HG02970 (cell line): ENCODE measurements around the gene STARD3NL.
"Not testable (repeated sequence)": the region's sequence is repeated elsewhere in the genome, so short reads cannot be mapped to it uniquely, and the experiment has no call there.

ENCODE experiments used
- ATAC-seq: cut with Tn5 transposase; IDR thresholded peaks from one replicate; pipeline ENCODE4 v1.9.1; 2021; ENCODE audit warnings: mild to moderate bottlenecking, moderate library complexity, moderate number of reproducible peaks; ENCODE audit not compliant: unreplicated experiment, low FRiP score

STARD3NL gene

DNA sequence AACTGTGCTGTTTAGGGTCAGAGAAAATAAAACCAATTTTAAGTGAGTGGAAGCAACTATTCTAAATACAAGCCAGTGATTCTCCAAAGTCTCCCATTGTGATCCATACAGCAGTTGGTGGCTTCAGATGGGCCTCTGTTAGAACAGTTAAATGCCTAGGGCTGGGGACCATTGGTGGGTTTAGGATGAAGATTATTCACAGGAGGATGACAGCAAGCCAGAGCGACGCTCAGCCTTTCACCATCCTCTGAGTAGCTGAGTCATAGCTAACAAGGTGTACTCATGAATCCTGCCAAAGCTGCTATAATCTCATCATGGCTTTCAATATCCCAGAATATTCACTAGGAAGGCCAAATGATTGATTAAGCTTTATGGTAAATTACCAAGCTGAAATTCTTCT is 39.6 kb downstream of the STARD3NL start:
- no peak for ATAC-seq

DNA sequence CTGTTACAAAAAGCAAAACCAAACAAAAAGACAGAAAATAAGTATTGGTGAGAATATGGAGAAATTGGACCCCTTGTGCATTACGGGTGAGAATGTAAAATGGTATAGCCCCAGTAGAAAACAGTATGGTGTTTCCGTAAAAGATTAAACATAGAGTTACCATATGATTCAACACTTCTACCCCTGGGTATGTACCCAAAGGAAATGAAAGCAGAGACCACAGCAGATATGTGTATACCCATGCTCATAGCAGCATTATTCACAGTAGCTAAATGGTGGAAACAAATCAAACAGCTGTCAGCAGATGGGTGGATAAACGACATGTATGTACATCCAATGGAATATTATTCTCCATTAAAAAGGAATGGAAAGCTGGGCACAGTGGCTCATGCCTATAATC is 42.4 kb downstream of the STARD3NL start:
- ATAC-seq: no peak

DNA sequence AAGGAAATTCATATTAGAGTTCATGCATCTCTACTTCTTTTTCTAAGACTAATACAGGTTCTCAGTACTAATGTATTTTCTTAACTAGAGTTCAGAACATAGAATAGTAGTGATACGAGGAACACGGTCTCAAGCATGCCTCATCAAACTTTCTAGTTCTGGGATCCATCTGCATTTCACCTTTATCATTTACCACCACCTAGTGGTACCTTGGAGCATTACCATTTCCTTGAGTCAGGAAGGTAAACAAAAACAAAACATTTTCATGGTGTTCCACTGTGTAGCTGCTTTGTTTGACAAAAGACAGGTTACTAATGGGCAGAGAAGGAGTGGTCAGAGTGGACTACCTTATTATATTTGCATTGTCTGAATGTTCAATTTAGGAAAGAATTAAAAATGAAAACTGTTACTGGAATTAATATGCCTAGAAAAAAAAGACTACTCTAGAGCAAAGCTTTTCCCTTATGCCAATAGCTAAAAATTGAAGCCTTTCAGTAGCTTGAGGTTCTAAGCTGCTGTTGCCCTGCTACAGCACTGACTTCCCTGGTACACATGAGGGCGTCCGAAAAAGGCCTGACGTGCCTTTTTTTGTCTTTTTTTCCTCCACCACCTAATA is 44.5 kb downstream of the STARD3NL start:
- no peak for ATAC-seq

DNA sequence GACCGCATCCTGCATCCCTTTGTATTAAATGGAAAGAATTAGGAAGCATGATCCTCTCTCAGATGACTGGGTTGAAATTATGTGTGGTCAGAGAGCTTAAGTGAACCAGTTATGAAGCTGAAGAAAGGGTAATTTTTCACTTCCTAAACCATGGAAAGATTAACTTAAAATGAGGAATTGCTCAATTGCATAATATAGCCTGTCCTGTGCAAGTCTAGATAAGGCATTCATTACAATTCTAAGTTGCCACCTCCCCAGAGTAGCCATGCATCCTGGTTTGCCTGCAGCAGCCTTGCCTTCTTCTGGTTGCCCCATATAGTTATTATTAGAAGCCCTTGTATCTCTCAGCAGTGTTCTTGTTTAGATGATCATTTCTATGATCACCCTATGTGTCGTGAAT is 45.3 kb downstream of the STARD3NL start:
- ATAC-seq: no peak

DNA sequence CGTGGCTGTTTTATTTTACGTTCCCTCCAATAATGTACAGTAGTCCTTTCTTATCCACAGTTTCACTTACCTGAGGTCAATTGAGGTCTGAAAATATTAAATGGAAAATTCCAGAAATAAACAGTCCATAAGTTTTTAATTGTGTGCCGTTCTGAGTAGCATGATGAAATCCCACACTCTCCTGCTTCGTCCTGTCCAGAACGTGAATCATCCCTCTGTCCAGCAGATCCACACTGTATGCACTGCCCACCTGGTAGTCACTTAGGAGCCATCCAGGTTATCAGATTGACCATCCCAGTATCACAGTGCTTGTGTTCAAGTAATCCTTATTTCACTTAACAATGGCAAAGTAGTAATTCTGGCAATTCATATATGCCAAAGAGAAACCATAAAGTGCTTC is 46.3 kb downstream of the STARD3NL start:
- ATAC-seq: no peak

DNA sequence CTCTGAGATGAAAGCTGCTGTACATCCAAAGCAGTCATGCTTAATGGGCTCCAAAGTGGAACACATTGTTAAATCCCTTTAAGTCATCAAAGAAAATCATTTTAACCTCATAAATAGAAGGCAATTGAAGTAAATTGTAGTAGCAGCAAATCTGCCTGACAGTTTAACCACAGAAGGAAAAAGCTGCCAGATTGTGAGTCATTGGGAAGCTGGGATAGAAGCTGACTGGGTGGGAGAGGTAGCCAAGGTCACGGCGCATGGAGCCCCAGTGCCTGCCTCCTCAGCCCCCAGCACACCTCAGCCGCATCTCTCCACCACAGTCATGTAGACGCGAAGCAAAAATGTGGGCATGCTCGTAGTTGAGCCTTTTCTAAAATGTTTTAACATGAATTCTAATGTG is 51.3 kb downstream of the STARD3NL start:
- no peak for ATAC-seq

DNA sequence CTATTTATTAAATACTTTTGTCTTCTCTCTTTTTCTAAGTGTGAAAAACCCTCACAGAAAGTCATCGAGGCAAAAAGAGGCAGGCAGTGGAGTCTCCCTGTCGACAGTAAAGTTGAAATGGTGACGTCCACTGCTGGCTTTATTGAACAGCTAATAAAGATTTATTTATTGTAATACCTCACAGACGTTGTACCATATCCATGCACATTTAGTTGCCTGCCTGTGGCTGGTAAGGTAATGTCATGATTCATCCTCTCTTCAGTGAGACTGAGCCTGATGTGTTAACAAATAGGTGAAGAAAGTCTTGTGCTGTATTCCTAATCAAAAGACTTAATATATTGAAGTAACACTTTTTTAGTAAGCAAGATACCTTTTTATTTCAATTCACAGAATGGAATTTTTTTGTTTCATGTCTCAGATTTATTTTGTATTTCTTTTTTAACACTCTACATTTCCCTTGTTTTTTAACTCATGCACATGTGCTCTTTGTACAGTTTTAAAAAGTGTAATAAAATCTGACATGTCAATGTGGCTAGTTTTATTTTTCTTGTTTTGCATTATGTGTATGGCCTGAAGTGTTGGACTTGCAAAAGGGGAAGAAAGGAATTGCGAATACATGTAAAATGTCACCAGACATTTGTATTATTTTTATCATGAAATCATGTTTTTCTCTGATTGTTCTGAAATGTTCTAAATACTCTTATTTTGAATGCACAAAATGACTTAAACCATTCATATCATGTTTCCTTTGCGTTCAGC is 52.0 kb downstream of the STARD3NL start:
- ATAC-seq: no peak

DNA sequence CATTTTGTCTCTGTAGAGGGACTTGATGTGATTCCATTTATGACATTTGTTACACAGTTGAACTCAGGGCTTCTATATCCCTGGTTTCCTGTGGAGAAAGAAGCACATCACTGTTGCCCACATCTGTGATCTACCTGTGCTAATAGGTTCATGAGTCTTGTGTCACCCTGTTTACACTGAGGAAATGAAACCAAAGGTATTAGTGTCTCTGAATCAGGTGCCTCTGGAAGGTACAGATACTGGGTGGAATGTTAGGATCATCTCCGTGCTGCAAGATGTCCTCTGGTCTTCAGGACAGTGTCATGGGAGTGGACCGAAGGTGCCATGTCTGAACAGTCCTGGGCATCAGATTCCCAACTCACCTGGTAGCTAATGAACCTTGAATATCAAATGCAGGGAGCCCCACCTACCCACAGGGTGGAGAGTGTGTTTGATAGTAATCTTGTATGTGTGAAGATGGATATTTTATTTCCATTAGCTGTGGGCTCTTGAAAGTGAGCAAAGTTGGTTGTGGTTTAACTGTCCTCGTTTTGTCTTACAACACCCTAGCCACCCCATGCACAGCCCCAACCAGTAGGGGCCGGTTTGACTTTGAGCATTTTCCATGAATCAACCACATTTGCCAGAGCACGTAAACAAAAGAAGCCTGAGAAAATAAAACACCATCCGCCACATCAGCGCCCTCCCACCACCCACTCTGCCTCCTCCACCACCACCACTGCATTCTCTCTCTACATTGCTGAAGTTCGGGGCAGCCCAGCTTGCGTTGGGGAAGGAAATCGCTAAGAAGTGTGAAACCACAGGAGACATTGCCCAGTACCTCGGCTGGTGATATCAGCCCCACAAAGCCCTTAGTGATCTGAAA is 54.7 kb downstream of the STARD3NL start:
- no peak for ATAC-seq

DNA sequence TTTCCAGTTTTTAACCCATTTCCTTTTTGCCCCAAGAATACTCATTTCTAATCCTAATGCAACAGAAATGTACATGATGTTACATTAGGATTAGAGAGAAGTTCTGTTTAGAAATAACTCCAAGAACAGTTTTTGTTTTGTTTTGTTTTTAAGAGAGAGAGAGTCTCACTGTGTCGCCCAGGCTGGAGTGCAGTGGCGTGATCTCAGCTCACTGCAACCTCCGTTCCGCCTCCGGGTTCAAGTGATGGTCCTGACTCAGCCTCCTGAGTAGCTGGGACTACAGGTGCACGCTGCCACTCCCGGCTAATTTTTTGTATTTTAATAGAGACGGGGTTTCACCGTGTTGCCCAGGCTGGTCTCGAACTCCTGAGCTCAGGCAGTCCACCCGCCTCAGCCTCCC is 56.7 kb downstream of the STARD3NL start:
- ATAC-seq: not testable (repeated sequence)

DNA sequence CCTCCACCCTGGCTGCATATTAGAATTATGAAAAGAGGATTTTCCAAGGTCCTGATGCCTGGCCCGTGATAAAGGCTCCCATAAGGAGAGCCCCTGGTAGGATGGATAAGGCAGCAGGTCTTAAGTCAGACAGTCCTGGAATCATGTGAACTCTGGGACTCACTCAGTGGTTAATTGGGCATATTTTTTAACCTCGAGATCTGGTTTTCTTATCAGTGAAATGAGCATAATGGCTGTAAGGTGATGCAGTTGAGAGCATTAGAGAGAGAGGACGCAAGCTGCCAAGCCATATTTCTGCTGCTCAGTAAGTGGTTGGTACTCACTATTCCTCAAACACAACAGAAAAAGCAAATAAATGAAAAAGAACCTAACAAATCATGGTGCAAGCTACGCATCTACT is 57.6 kb downstream of the STARD3NL start:
- ATAC-seq: no peak

DNA sequence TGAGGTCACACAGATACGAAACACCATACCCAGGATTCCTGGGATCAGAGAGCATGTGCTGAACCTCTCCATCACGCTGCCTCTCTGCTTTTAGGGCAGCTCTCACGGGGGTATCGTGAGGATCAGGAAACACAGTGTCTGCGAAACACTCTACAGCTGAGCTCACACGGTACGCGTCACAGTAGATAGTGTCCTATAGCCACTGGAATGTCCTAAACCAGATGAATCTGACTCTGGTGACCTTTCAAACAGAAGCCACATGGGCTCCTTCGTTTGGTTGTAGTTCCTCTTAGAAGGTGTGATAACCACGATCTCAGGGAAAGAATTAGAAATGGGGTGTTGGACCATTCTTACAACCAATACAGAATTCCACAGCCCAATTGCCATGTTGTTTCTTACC is 61.1 kb downstream of the STARD3NL start:
- not testable (repeated sequence) for ATAC-seq

DNA sequence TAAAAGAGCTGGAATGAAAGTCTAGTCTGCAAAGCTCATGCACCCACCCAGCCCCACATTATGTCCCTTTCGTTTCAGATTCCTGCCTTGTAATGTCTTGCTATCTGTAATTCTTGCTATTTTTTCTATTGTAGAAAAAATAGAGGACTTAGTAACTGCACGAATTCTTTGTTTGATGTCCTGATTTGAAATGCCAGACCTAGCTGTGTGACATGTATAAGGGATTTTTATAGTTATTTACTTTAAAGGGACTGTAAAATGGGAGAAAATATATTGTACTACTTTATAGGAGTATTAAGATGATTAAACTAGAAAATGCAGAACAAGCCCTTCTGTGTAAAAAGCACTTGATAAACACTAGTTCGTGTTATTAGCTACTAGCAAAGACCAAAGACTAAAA is 63.0 kb downstream of the STARD3NL start:
- no peak for ATAC-seq

DNA sequence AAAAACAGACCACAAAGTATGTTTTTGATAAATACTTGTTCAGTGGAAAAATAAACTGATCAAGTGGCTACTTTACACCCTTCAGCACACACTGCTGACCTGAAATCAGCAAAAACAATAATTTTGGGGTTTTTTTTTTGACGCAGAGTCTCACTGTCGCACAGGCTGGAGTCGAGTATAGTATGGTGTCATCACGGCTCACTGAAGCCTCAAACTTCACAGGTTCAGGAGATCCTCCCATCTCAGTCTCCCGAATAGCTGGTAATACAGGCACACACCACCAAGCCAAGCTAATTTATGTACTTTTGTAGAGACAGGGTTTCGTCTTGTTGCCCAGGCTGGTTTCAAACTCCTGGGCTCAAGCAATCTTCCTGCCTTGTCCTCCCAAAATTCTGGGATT is 64.8 kb downstream of the STARD3NL start:
- no peak for ATAC-seq

DNA sequence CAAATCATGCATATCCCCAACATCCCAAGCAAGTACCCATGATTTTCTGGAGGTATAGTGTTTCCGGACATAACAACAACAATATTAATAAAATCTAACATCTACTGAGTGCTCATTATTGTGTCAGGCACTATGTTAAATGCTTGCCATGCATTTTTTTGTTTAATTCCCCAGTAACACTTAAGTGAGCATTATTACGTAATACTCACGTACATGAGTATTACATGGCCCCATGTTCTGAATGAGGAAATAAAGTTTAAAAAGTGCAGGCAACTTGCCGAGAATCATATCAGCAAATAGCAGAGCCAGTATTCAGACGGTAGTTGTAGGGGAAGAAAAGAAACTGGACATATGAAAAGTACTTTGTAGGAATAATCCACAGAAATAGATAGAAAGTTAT is 65.3 kb downstream of the STARD3NL start:
- ATAC-seq: not testable (repeated sequence)

DNA sequence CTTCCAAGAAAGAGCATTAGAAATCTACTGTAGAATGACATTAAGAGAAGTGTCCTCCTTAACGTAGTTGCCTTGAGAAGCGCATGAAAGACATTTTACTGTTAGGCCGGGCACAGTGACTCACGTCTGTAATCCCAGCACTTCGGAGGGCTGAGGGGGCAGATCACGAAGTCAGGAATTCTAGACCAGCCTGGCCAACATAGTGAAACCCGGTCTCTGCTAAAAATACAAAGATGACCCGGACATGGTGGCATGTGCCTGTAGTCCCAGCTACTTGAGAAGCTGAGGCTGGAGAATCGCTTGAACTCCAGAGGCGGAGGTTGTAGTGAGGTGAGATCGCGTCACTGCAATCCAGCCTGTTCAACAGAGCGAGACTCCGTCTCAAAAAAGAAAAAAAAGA is 66.5 kb downstream of the STARD3NL start:
- no peak for ATAC-seq

DNA sequence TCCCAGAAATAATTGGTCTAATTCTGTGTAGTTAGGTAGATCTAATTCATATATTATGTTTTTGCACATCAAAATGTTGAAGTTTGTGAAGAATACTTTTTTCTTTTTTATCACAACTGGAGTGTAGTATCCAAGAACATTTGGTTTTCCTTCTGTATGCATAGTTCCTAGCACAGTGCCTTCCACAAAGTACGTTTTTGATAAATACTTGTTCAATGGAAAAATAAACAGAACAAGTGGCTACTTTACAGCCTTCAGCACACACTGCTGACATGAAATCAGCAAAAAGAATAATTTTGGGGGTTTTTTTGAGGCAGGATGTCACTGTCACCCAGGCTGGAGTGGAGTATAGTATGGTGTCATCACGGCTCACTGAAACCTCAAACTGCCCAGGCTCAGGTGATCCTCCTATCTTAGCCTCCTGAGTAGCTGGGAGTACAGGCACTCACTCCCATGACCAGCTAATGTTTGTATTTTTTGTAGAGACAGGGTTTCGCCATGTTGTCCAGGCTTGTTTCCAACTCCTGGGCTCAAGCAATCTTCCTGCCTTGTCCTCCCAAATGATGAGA is 67.4 kb downstream of the STARD3NL start:
- no peak for ATAC-seq

DNA sequence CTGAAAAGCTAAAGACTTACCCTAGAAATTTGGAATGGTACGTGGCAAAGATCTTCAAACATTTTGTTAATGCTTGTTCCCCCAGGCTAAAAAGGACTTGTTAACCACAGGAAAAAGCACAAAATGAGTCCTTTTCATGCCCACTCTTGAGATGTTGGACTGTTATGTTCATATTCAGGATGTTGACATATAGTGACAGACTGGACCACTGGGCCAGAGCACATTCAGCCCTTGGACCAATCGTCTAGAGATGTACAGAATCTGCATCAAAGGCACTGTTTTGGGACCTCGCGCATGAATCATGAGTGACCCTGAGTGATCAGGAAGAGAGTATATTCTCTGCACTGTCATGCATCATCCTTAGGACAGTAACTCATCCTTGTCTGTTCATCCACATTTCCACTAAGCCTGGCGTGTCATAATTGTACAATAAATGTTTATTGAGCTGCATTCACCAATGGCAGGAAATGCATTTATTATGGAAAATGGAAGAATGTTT is 70.1 kb downstream of the STARD3NL start:
- ATAC-seq: no peak

DNA sequence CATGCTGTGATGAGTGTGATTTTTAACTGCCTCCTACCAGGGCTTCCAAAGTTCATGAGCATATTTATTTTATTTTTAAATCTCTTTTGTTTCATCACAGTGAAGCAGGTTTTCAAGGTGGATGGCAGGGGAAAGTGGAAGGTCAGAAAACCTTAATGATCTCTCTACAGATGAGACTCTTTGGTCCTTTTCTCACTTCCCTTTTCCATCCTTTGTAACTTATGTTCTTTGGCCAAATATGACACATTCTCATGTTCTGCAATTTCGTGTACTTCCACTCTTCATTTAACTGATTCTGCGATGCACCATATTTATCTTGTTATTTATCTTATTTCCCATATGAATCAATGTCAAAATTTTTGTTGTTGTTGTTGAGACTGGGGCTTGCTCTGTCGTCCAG is 71.8 kb downstream of the STARD3NL start:
- ATAC-seq: not testable (repeated sequence)

DNA sequence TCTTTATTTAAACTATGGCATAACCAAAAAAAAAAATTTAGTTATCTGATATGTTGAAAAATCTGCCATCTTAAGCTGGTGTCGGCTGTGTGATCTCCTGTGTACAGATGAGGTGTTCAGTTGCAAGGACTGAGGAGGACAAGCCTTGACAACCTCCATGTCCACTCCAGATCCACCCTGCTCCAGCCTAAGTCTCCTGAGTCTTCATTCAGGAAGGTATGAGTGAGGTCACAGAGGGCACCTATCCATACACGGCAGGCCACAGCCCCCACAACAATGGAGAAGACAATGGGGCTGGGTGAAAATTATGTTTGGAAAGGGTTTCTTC is 79.3 kb downstream of the STARD3NL start:
- ATAC-seq: no peak

DNA sequence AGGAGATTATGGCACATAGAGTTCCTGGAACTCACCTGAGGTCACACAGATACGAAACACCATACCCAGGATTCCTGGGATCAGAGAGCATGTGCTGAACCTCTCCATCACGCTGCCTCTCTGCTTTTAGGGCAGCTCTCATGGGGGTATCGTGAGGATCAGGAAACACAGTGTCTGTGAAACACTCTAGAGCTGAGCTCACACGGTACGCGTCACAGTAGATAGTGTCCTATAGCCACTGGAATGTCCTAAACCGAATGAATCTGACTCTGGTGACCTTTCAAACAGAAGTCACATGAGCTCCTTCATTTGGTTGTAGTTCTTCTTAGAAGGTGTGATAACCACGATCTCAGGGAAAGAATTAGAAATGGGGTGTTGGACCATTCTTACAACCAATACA is 81.1 kb downstream of the STARD3NL start:
- not testable (repeated sequence) for ATAC-seq

DNA sequence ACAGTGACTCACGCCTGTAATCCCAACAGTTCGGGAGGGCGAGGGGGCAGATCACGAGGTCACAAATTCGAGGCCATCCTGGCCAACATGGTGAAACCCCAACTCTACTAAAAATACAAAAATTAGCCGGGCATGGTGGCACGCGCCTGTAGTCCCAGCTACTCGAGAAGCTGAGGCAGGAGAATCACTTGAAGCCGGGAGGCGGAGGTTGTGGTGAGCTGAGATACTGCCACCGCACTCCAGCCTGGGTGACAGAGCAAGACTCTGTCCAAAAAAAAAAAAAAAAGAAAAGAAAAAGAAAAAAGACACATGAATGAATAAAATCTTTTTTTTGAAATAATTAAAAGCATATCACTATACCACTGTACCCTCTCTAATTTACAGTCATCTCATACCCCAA is 83.6 kb downstream of the STARD3NL start:
- ATAC-seq: not testable (repeated sequence)
